Smooth muscle cell (in vitro differentiated cells): ENCODE results near the gene ASZ1. TPM values are rescaled to one million over a fixed set of nuclear protein-coding genes. Genes with fewer than 3 reads are reported as not detected.
A peak's percentile ranks its signal among the peaks of the same experiment; 100 is the strongest.

Source experiments
- DNase-seq: peaks from one replicate; lab custom pipeline; 2025; ENCODE audit not compliant: unreplicated experiment; lab: John Stamatoyannopoulos, UW
- H2AFZ ChIP-seq: fragments of 200-600 bp; sonication (generic); 2 replicates; pipeline ENCODE4 v1.6.0; 2016; ENCODE audit warnings: antibody characterized with exemption, low read depth, mild to moderate bottlenecking
- H3F3A ChIP-seq: fragments of 200-600 bp; sonication (generic); 2 replicates; pipeline ENCODE4 v1.6.0; 2017; ENCODE audit warnings: antibody characterized with exemption, low read depth
- H3K27ac ChIP-seq: fragments of 200-600 bp; sonication (generic); 2 replicates; pipeline ENCODE4 v1.5.1; 2016; ENCODE audit warnings: low read depth, mild to moderate bottlenecking
- H3K27me3 ChIP-seq: fragments of 200-600 bp; sonication (generic); 2 replicates; pipeline ENCODE4 v1.6.1; 2016; ENCODE audit warnings: low read depth, mild to moderate bottlenecking
- H3K36me3 ChIP-seq: fragments of 200-600 bp; sonication (generic); 2 replicates; pipeline ENCODE4 v1.5.1; 2016; ENCODE audit warnings: low read depth
- H3K4me1 ChIP-seq: fragments of 200-600 bp; sonication (generic); 2 replicates; pipeline ENCODE4 v1.5.1; 2016; ENCODE audit warnings: low read depth
- H3K4me2 ChIP-seq: fragments of 200-600 bp; sonication (generic); 2 replicates; pipeline ENCODE4 v1.6.0; 2016; ENCODE audit warnings: mild to moderate bottlenecking
- H3K4me3 ChIP-seq: fragments of 200-600 bp; sonication (generic); 2 replicates; pipeline ENCODE4 v1.5.1; 2016; ENCODE audit warnings: mild to moderate bottlenecking
- H3K79me2 ChIP-seq: fragments of 200-600 bp; sonication (generic); 2 replicates; pipeline ENCODE4 v1.6.0; 2016; ENCODE audit warnings: low read depth, mild to moderate bottlenecking
- H3K9ac ChIP-seq: fragments of 200-600 bp; sonication (generic); 2 replicates; pipeline ENCODE4 v1.6.0; 2016; ENCODE audit warnings: low read depth
- H3K9me3 ChIP-seq: fragments of 200-600 bp; sonication (generic); replicated peaks from 2 replicates; pipeline ENCODE4 v1.5.1; 2016; ENCODE audit warnings: low read depth
- H4K20me1 ChIP-seq: fragments of 200-600 bp; sonication (generic); 2 replicates; pipeline ENCODE4 v1.6.0; 2016; ENCODE audit warnings: low read depth
- CTCF ChIP-seq: fragments of 200-600 bp; sonication (generic); IDR thresholded peaks from 2 replicates; pipeline ENCODE4 v1.5.1; 2017; ENCODE audit warnings: borderline replicate concordance, mild to moderate bottlenecking, antibody characterized with exemption; ENCODE audit not compliant: insufficient read depth, poor library complexity, severe bottlenecking
- WGBS: methylation state at CpG from one replicate; pipeline ENCODE4 v1.1.7; 2016; ENCODE audit warnings: low lambda C conversion rate; 5-methylcytosine and 5-hydroxymethylcytosine counted together
- polyA plus RNA-seq: library from polyadenylated mRNA; unstranded; fragments of >200 nt; fragmentation: Nextera tagmentation; extraction: Ambion mirVana; gene quantifications from 2 replicates; pipeline ENCODE4 v1.2.1, GENCODE V29; 2016
- total RNA-seq: library from RNA; depleted of rRNA; stranded (reverse); fragments of >200 nt; gene quantifications from 2 replicates; pipeline ENCODE4 v1.2.3, GENCODE V29; 2014

Gene ASZ1
- total and polyA plus RNA-seq, 2 experiments from 2014 or later, result not detected

- Histone ChIP-seq H3K27ac (no peak overlapping the region), H3K79me2 (no peaks in the 10 kb centered on the region), H3K4me1 (no peaks in the 10 kb centered on the region), H2AFZ (no peak overlapping the region), H3K36me3 (no peaks in the 10 kb centered on the region), H3K27me3 (no peaks in the 10 kb centered on the region), H3K4me2 (no peak overlapping the region), H4K20me1 (no peaks in the 10 kb centered on the region), H3K9me3 (no peaks in the 10 kb centered on the region), H3K4me3 (no peak overlapping the region), H3K9ac (no peak overlapping the region), H3F3A (no peaks in the 10 kb centered on the region)
- WGBS, result 81% methylated on average over 3 of the region's 3 CpGs
- no peak for DNase-seq
- no peak for TF ChIP-seq CTCF
Observed at GRCh38 chr7:117405519-117405918, 21.8 kb downstream of the ASZ1 start.

GRCh38 chr7:117403737-117404136 is 23.6 kb downstream of the ASZ1 start:
- H2AFZ ChIP-seq, result no peak overlapping the region
- H3K4me2 ChIP-seq, result no peak overlapping the region
- H3K36me3 ChIP-seq, result no peaks in the 10 kb centered on the region
- no peaks in the 10 kb centered on the region for H3K79me2 ChIP-seq
- WGBS, result 94% methylated on average over 8 of the region's 8 CpGs
- no peaks in the 10 kb centered on the region for H3F3A ChIP-seq
- no peak overlapping the region for H3K4me3 ChIP-seq
- H3K27ac ChIP-seq, result no peak overlapping the region
- DNase-seq, result no peak
- no peaks in the 10 kb centered on the region for H3K9me3 ChIP-seq
- H3K9ac ChIP-seq, result no peak overlapping the region
- H4K20me1 ChIP-seq, result no peaks in the 10 kb centered on the region
- no peak for TF ChIP-seq CTCF
- no peaks in the 10 kb centered on the region for H3K4me1 ChIP-seq
- H3K27me3 ChIP-seq, result no peaks in the 10 kb centered on the region

- WGBS, result 54% methylated on average over 2 of the region's 2 CpGs
- Histone ChIP-seq H3K4me1 (no peaks in the 10 kb centered on the region), H3K27ac (no peak overlapping the region), H3K4me2 (no peak overlapping the region), H3K9me3 (no peaks in the 10 kb centered on the region), H3K79me2 (no peaks in the 10 kb centered on the region), H3K27me3 (no peaks in the 10 kb centered on the region), H3K4me3 (no peak overlapping the region), H3F3A (no peaks in the 10 kb centered on the region), H4K20me1 (no peaks in the 10 kb centered on the region), H2AFZ (no peak overlapping the region), H3K36me3 (no peaks in the 10 kb centered on the region), H3K9ac (no peak overlapping the region)
- no peak for TF ChIP-seq CTCF
- DNase-seq, result no peak
Observed at GRCh38 chr7:117402109-117402508, 25.2 kb downstream of the ASZ1 start.

GRCh38 chr7:117401293-117402002 is 25.8 kb downstream of the ASZ1 start:
- WGBS, result 74% methylated on average over 5 of the region's 5 CpGs
- Histone ChIP-seq H3F3A (no peaks in the 10 kb centered on the region), H3K4me2 (no peak overlapping the region), H3K27ac (no peak overlapping the region), H3K4me1 (no peaks in the 10 kb centered on the region), H3K79me2 (no peaks in the 10 kb centered on the region), H2AFZ (peak overlapping the region; percentile 32), H3K27me3 (no peaks in the 10 kb centered on the region), H3K4me3 (no peak overlapping the region), H4K20me1 (no peaks in the 10 kb centered on the region), H3K9ac (no peak overlapping the region), H3K9me3 (no peaks in the 10 kb centered on the region), H3K36me3 (no peaks in the 10 kb centered on the region)
- TF ChIP-seq CTCF, result peak; percentile 32
- no peak for DNase-seq
